Activated effector memory CD4-positive, alpha-beta T cell treated with Interleukin-2 at 50 U/mL for 16 hours (primary cell): Measurements from ENCODE around the gene MATN3.

ENCODE experiments used
- DNase-seq: peaks from one replicate; pipeline ENCODE4 v3.0.0-alpha.2; 2020

MATN3 gene

DNA sequence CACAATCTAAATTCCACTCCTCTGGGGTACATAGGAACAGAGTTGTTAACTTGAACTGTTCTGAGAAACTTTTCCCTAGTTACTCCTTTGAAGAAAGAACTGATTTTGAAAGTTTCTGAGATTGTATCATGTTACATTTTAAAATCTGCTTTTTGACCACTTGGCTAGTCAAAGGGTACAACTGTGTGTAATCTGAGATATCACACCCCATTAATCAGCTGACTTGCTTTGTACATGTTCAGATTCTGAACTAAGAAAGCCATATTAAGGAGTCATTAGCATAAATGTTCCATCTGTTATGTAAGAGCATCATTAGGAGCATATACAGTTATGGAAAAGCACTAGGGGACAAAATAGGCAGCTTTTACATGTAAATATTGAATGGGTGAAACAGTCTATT lies 18.7 kb downstream of the MATN3 start:
- DNase-seq: no peak

DNA sequence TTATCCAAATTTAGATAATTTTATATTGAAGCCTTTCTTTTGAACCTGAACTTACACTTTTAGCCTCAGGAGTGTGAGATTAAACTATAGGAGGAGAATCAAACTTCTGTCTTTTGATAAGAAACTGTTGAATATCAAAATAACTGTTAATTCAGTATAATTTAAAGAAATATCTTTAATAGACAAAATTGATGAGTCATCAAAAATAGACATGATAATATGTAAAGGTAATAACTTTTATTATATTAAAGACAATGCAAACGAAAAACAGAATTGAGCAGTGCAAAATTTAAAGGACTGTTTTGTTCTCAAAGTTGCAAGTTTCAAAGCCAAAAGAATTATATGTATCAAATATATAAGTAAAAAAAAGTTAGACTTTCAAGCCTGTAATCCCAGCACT lies 20.6 kb downstream of the MATN3 start:
- DNase-seq: no peak

DNA sequence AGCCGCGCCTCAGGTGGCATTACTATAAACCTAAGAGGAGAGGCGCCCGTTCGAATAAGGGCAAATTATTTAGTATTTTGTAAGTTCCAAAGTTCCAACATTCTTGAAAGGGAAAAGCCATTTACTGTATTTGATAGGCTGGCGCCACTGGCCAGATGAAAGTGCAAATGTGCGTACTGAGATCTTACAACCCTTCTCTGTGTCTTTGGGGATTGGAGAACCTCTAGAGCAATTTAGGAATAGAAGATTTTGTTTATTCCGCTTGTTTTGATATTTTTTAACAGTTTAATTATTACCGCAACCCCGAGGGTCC lies 22.1 kb downstream of the MATN3 start:
- no peak for DNase-seq

DNA sequence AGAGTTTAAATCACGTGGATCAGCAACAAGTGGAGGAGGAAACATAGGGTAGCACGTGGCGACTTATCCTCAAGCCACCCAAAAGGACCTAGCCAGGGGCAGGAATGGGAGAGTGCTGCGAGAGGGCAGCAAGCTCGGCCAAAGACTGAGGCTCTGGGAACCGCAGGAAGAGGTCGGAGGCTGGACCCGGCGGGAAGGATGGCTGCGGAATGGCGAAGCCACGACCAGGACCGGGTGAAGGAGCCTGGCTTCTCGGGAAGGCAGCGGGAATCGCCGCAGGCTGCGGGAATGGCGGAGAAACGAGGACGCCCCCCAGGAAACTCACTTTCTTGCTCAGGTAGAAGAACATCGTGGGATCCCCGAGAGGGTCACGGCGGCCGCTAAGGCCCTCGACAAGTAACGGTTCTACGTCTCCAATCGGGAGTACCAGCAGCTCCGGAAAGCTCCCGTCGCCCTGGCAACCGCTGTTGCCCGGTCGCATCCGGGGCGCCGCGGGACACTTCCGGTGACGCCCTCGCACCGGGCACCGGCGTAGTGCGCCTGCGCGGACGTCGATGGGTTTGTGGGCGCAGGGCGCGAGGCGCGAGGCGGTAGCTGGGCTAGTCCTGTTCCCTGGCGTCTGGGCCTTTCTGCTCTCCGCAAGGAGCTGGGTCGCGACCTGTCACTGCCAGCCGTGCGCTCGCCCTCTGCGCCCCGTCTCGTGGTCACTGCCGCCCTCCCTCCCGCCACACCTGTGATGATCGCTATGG lies 22.6 kb downstream of the MATN3 start, which contains the start of gene WDR35:
Gene WDR35 (minus strand): TSS at position 439 of the 749 bp plus-strand sequence. CDS start 90 bp downstream, at position 349.
- peak; percentile 85 for DNase-seq

DNA sequence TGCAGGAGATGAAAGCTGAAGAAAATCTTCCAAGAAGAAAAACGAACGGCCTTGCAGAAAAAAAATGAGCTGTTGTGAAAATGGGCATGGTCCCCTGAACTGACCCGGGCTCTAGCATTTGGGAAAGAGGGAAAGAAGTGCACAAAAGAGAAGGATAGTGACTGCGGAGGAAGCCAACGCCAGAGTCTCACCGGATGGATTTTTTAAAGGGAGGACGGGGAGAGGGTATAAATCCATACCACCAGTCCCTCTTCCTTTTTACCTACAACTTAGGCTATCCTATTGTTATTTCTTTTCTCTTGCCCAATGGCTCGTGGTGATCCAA lies 23.2 kb downstream of the MATN3 start:
- DNase-seq: no peak

DNA sequence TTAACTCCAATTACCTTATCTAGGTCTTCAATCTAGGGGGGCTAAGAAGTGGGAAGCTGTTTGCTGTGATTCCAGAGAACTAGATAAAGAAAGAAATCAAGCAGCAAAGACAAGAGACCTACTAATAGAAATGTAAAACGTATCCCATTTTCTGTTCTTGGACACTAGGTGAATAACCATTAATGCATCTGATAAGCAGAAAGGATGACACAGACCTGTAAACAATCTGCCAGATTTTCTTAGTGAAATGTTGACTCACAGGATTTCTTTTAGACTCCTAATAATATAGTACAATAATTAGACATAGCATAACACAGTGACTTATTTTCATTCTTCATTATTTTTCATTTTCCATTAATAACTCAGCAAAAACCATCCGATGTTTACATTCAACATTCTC lies 23.9 kb downstream of the MATN3 start:
- DNase-seq: no peak

DNA sequence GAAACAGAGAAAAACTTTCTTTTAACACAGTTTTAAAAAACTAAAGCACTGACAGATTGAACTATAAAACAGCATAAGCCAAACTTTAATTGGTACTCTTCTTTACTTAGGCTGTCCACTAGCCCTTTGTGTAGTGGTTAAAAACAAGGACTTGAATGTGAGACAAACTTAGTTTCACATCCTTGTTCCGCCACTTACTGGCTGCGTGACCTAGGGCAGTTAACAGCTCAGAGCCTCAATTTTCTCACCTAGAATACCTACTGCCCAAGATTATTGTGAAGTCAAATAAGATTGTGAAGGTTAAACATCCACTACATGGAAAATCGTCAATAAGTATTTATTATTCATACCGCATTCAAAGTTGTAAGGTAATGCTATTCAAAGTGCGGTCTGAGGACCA lies 24.5 kb downstream of the MATN3 start:
- DNase-seq: no peak

DNA sequence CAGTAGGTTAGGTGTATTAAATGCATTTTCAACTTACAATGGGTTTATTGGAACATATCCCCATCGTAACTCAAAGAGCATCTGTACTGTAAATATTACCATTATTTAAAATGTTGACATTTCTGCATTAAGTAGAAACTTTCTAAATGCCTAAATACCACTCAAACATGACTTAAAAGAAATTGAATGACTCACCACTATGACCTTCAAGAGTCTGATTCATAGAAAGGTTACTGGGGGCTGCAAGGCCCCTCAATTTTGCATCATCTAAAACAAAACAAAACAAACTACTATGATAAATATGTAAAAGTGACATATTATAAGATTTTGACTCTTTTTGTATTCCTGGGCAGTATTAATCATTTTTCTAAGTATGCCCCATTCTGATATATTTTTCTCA lies 30.2 kb downstream of the MATN3 start:
- DNase-seq: no peak

DNA sequence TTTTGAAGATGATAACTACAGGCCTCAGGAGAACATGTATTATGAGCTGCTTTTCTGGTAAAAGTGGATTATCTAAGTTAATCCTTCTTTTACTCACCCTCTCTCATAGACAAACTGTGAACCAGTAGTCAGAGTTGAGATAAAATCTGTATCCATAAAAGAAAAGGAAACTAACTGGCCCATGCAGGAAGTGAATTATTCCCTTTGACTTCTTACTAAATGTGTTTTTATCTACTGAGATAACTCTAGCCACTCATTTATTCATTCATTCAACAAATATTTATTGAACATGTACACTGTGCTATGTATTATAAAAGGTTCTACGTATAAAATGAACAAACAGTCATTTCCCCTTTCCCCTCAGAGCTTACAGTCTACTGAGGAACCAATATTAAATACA lies 32.5 kb downstream of the MATN3 start:
- DNase-seq: no peak

DNA sequence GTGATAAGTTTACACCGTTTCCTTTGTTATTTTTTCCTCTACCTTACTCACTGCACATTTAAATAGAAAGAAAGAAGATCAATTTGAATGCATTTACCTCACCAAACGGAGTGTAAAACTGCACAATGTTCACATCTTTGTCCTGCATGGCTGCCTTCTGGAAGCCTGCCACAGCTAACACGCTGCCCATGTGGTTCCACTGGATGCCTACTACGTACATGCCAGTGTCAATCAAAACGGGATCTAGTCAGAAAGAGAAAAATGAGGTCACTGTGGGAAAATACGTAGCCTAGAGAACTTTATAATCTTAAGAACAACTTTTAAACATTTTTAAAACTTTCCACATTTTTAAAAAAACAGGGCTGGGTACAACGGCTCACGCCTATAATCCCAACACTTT lies 39.0 kb downstream of the MATN3 start:
- DNase-seq: no peak

DNA sequence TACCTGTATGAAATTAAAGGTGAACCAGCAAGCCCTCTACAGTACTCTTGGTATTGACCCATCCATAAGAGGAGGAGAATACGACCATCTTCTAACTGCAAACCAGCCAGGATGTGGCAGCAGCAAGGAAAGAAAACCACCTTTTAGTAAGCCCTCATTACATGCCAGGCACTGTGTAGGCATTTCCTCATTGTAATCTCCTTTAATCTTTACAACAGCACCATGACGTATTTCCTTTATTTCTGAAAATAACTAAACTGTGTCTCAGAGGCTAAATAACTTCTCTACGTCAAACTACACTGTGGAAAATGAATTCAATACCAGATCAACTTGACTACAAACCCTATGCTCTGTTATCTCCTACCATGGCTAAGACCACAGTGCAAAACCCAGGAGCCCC lies 40.8 kb downstream of the MATN3 start:
- DNase-seq: no peak

DNA sequence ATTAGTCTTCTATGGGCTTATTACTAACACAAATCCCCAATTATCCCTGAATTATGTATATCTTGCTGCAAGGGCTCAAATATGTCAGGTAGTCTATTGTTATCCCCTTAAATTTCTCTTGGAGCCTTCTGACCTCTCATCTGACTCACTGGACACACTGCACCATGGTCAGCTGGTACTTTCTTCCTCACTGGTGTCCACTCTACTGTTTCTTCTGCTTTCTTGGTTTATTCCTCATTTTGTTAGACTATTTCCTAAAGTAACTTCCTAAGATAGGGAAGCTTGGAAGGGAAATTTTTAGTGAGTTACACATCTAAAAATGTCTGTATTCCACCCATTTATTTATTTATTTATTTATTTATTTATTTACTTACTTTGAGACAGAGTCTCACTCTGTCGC lies 49.1 kb downstream of the MATN3 start:
- no peak for DNase-seq

DNA sequence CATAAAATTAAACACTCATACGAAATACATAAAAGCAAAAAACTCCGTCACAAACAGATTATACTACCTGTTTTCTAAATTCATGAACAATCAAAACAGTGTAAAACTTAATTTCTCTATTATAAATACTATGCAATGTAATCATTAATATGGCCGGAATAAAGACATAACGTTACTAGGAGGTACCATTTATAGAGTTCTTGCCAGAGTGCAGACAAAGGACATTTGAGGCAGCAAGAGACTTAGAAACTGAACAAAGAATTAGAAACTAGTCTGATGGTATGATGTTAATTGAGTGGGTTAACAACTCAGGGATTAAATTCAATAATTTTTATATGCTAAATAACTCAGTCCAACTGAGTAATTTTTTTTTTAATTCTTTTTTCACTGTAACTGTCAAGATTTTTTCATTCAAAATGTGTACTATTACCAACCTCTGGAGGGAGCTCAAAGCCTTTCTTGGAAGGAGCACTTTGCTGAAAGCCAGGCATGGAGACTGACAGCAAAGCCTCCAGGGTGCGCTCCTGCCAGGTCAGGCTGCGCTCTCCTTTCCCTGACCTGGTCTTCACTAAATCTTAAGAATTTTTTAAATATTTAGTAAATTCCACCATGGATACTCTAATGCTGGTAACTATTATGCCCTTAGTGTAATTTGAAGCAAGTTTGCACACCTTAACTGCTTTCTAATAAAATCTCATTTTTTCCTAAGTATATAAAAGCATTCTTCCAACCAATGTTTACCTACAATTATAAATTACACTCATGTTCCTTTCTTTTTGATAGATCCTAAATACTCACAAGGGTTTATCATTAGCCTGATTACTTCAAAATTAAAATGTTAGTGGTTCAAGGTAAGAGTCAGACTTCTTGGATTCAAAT lies 56.7 kb downstream of the MATN3 start:
- DNase-seq: peak; percentile 16

DNA sequence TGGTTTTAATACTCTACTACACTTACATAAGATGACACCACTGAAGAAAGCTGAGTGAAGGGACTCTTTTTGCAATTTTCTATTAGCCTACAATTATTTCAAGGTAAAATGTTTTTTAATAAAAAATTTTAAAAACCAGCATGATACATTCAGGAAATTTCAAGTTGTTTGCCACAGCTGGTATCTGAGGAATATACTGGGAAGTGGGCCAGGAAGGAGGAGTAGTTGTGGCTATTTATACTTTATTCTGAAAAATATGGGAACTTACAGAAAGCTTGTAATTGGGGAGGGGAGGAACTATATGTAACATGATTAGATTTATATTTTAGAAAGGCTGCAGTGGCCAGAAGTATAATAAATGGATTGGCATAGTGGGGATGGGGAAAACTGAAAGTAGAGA lies 63.4 kb downstream of the MATN3 start:
- DNase-seq: no peak

DNA sequence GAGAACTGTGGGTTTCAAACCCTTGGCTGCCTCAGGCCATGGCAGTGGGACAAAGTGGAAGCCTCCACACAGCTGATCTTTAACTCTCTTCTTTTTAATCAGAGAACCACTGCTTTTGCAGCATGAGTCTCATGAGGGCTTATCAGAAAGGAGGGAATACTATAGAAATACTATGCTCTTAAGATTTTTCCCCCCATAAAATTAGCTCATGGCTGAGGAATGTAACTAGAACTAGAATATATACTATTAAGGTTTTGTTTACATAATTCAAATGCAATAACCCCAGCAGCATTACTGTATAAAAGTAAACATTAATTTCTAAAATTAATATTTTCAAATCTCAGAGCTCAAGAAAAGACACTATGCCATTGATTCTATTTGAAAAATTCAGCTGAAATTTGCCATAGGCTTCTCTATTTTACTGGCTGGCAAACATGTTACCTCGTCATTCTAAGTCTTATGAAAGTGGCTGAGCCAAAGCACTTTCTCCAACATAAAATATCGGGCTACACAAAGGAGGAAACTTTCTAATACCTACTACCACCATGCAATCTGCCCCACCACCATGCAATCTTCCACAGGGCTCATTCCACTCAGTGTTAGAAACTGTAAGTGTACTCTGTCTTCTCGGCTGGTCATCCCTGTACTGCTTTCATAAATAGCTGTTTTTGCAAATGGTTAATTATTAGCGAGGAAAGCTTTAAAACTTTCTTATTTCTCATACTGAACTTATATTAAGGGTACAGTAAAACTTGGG lies 65.1 kb downstream of the MATN3 start:
- no peak for DNase-seq

DNA sequence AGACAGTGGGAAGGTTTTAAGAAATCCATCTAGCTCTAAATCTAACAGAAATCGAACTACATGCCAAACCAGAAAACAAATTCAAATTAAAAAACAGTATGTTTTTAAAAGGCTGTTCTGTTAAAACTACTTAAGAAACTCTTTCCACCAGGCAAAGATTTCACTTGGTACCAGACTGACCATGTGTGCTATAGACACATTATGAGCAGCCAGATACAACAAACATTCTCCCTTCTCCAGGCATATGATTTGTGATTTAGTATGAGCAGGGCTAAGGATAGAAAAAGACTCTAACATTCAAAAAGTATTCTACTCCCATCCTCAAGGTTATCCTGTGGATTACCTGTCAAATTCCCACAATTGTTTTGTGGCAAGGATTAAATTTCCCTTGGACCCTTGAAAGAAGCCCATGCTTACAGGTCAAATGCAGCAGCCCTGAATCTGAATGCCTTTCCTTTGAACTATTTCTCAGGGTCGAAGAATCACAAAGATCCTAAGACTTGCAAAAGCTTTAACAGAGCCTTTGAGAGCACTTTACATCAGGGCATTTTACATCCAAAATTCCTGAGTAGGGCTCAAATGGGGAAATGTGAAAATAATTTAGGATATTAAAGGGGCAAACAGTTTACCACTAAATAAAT lies 68.1 kb downstream of the MATN3 start:
- DNase-seq: no peak

DNA sequence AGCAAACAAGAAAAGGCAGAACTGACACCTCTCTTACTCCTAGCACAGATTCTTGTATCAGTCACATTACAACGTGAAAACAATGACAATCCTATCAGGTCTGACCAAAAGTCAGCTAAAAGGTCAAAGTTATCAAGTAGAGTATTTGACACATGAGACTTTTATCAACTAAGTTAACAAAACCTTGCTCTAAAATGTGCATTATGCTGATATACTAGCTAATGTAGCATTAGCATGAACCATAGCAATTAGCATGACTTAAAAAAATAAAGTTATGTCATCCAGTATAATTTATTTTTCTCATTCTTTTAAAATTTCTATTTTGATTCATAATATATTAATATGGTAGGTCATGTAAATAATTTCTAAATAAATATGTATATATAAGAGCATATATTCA lies 69.3 kb downstream of the MATN3 start:
- DNase-seq: no peak

DNA sequence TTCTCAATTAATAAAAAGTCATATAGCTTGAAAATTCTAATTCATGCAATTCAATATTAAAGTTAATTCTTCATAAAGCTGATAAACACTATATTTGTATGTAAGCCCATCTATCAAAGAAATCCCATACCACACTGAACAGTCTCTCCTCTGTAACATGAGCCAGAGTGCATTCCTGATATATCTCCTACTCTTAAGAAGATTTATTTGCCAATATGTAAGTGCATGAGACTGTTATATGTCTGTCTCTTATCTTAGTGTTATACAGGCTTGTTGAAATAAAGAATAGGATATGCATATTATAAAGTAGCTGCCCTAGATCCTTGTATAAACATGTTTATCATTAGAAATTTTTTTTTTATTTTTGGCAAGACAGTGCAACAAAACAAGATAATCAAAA lies 70.3 kb downstream of the MATN3 start:
- DNase-seq: no peak
